Mononuclear cell (primary cell): ENCODE measurements around the gene EDN2. TPM values are rescaled to one million over a fixed set of nuclear protein-coding genes. Genes with fewer than 3 reads are reported as not detected.

Source experiments
- H3K27me3 ChIP-seq: 2 replicates; pipeline ENCODE4 v1.6.0; 2011; ENCODE audit warnings: low read length, control low read depth; ENCODE audit not compliant: insufficient read depth
- H3K4me1 ChIP-seq: 2 replicates; pipeline ENCODE4 v1.5.1; 2011; ENCODE audit warnings: mild to moderate bottlenecking, low read length, control low read depth; ENCODE audit not compliant: insufficient read depth
- H3K4me3 ChIP-seq: 2 replicates; pipeline ENCODE4 v1.5.1; 2011; ENCODE audit warnings: mild to moderate bottlenecking, low read length, moderate library complexity
- H3K9me3 ChIP-seq: 2 replicates; pipeline ENCODE4 v1.5.1; 2011; ENCODE audit warnings: low read depth, mild to moderate bottlenecking, control low read depth, low read length
- total RNA-seq: library from RNA; depleted of rRNA; stranded (reverse); fragments of >200 nt; gene quantifications from one replicate; pipeline ENCODE4 v1.2.3, GENCODE V29; 2012

EDN2 gene
- total RNA-seq, 1 donor = not detected

- Histone ChIP-seq H3K9me3 (no peaks in the 10 kb centered on the region), H3K4me3 (no peak overlapping the region), H3K4me1 (peaks cover 6% of the 10 kb centered on the region), H3K27me3 (peaks cover 3% of the 10 kb centered on the region)
Measured at GRCh38 chr1:41436281-41437010, 48.0 kb downstream of the EDN2 start.

- Histone ChIP-seq H3K4me3 (no peak overlapping the region), H3K9me3 (no peaks in the 10 kb centered on the region), H3K4me1 (peaks cover 6% of the 10 kb centered on the region), H3K27me3 (peaks cover 3% of the 10 kb centered on the region)
Measured at GRCh38 chr1:41435570-41436178, 48.8 kb downstream of the EDN2 start.

GRCh38 chr1:41434748-41435449 lies 49.6 kb downstream of the EDN2 start:
- peaks cover 6% of the 10 kb centered on the region for H3K4me1 ChIP-seq
- no peaks in the 10 kb centered on the region for H3K9me3 ChIP-seq
- no peak overlapping the region for H3K4me3 ChIP-seq
- peaks cover 3% of the 10 kb centered on the region for H3K27me3 ChIP-seq

GRCh38 chr1:41434306-41434705 lies 50.2 kb downstream of the EDN2 start:
- H3K4me3 ChIP-seq = no peak overlapping the region
- no peaks in the 10 kb centered on the region for H3K9me3 ChIP-seq
- H3K27me3 ChIP-seq = peaks cover 3% of the 10 kb centered on the region
- peaks cover 11% of the 10 kb centered on the region for H3K4me1 ChIP-seq

GRCh38 chr1:41433501-41433900 lies 51.0 kb downstream of the EDN2 start:
- Histone ChIP-seq H3K9me3 (no peaks in the 10 kb centered on the region), H3K4me3 (no peak overlapping the region), H3K4me1 (peaks cover 19% of the 10 kb centered on the region), H3K27me3 (peaks cover 3% of the 10 kb centered on the region)

- Histone ChIP-seq H3K4me1 (peaks cover 28% of the 10 kb centered on the region), H3K27me3 (peaks cover 3% of the 10 kb centered on the region), H3K9me3 (no peaks in the 10 kb centered on the region), H3K4me3 (no peak overlapping the region)
Measured at GRCh38 chr1:41432481-41433280, 51.8 kb downstream of the EDN2 start.

GRCh38 chr1:41431490-41432350 lies 52.8 kb downstream of the EDN2 start:
- Histone ChIP-seq H3K27me3 (peaks cover 3% of the 10 kb centered on the region), H3K4me3 (no peak overlapping the region), H3K4me1 (peaks cover 30% of the 10 kb centered on the region), H3K9me3 (no peaks in the 10 kb centered on the region)

- Histone ChIP-seq H3K4me3 (no peak overlapping the region), H3K9me3 (no peaks in the 10 kb centered on the region), H3K27me3 (peaks cover under 1% of the 10 kb centered on the region), H3K4me1 (peaks cover 30% of the 10 kb centered on the region)
Measured at GRCh38 chr1:41430582-41430981, 53.9 kb downstream of the EDN2 start.

- Histone ChIP-seq H3K9me3 (no peaks in the 10 kb centered on the region), H3K27me3 (no peaks in the 10 kb centered on the region), H3K4me1 (peaks cover 30% of the 10 kb centered on the region), H3K4me3 (no peak overlapping the region)
Measured at GRCh38 chr1:41430069-41430468, 54.4 kb downstream of the EDN2 start.

GRCh38 chr1:41429641-41430035 lies 54.8 kb downstream of the EDN2 start:
- H3K27me3 ChIP-seq = no peaks in the 10 kb centered on the region
- H3K4me3 ChIP-seq = no peak overlapping the region
- H3K4me1 ChIP-seq = peaks cover 30% of the 10 kb centered on the region

More at GRCh38 chr1:41429641-41430035, 54.8 kb downstream of the EDN2 start:
- H3K9me3 ChIP-seq = no peaks in the 10 kb centered on the region

Other genes with a start within 250 kb of the EDN2 start
- gene SCMH1, start 242.4 kb downstream of the EDN2 start, total RNA-seq = 13.5 TPM
- gene FOXO6, start 123.2 kb downstream of the EDN2 start, total RNA-seq = 0.31 TPM